ENCODE data around the gene GPC3. TPM values are rescaled to one million over a fixed set of nuclear protein-coding genes. Genes with fewer than 3 reads are reported as not detected.

The GPC3 gene
- total RNA-seq, 1 donor = not detected

DNA sequence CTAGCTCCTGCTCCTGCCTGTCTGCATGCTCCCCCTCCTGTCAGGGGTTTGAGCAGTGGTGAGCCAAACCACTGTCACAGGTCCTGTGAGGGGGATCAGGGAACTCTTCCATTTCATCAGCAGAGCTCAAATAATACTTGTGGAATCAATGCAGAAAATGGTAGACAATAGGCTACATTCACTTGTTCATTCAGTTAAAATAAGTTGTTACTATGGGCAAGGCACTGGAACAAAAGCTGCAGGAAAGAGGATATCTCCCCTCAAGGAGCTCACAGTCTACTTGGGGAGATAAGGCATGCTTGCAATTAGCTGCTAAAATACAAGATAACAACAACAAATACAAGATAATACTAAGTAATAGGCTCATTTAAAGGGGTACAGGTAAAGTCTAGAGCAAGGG is 117.1 kb downstream of the GPC3 start:
- Histone ChIP-seq H3K4me3 (ENCODE audit: insufficient read depth, low read length) (no peak overlapping the region), H3K27me3 (ENCODE audit: insufficient read depth, low read length) (no peaks in the 10 kb centered on the region), H2AFZ (ENCODE audit: low read length) (no peak overlapping the region), H3K4me2 (ENCODE audit: insufficient read depth, low read length) (no peak overlapping the region), H3K9me3 (ENCODE audit: low read depth, low read length) (no peaks in the 10 kb centered on the region), H4K20me1 (ENCODE audit: insufficient read depth, low read length) (no peaks in the 10 kb centered on the region), H3K27ac (ENCODE audit: low read depth, low read length) (no peak overlapping the region), H3K36me3 (ENCODE audit: insufficient read depth, low read length) (no peaks in the 10 kb centered on the region), H3K4me1 (ENCODE audit: insufficient read depth, low read length) (no peaks in the 10 kb centered on the region), H3K79me2 (ENCODE audit: insufficient read depth, low read length) (no peaks in the 10 kb centered on the region)
- DNase-seq (ENCODE audit: insufficient read length, low spot score, missing footprints) = no peak
- TF ChIP-seq CTCF (IDR thresholded peaks at IDR 0.05; ENCODE audit: extremely low read depth, low read depth, low read length) = no peak

GRCh38 chrX:133865761-133866471 is 119.5 kb downstream of the GPC3 start:
- no peak overlapping the region for H2AFZ ChIP-seq (ENCODE audit: low read length)
- H3K27me3 ChIP-seq (ENCODE audit: insufficient read depth, low read length) = no peaks in the 10 kb centered on the region
- H3K4me1 ChIP-seq (ENCODE audit: insufficient read depth, low read length) = no peaks in the 10 kb centered on the region
- H3K9me3 ChIP-seq (ENCODE audit: low read depth, low read length) = no peaks in the 10 kb centered on the region
- no peaks in the 10 kb centered on the region for H3K79me2 ChIP-seq (ENCODE audit: insufficient read depth, low read length)
- no peaks in the 10 kb centered on the region for H4K20me1 ChIP-seq (ENCODE audit: insufficient read depth, low read length)
- no peak for TF ChIP-seq CTCF (IDR thresholded peaks at IDR 0.05; ENCODE audit: extremely low read depth, low read depth, low read length)
- H3K36me3 ChIP-seq (ENCODE audit: insufficient read depth, low read length) = no peaks in the 10 kb centered on the region
- no peak for DNase-seq (ENCODE audit: insufficient read length, low spot score, missing footprints)
- H3K4me3 ChIP-seq (ENCODE audit: insufficient read depth, low read length) = no peak overlapping the region
- no peak overlapping the region for H3K27ac ChIP-seq (ENCODE audit: low read depth, low read length)
- H3K4me2 ChIP-seq (ENCODE audit: insufficient read depth, low read length) = no peak overlapping the region

DNA sequence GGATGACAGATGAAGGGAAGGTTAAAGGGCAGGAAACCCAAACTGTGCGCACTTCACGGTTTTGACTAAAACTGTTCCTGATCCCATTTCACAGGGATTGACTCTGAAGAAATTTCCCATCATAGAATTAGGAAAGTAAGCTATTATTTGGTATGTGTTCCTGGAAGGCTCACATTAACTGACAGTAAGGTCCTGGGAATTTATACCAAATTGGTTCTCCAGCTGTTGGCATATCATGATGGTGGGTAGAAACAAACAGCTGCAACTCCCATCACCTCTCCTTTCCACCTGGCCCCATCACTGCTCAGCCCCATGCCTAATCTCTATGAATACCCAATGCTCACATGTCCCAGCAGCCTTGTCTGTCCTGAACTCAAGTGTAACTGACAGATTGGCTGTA is 121.2 kb downstream of the GPC3 start:
- Histone ChIP-seq H3K4me3 (ENCODE audit: insufficient read depth, low read length) (no peak overlapping the region), H3K27me3 (ENCODE audit: insufficient read depth, low read length) (peaks cover 2% of the 10 kb centered on the region), H3K9me3 (ENCODE audit: low read depth, low read length) (no peaks in the 10 kb centered on the region), H3K27ac (ENCODE audit: low read depth, low read length) (no peak overlapping the region), H2AFZ (ENCODE audit: low read length) (no peak overlapping the region), H3K4me1 (ENCODE audit: insufficient read depth, low read length) (no peaks in the 10 kb centered on the region), H3K4me2 (ENCODE audit: insufficient read depth, low read length) (no peak overlapping the region), H3K79me2 (ENCODE audit: insufficient read depth, low read length) (no peaks in the 10 kb centered on the region), H4K20me1 (ENCODE audit: insufficient read depth, low read length) (no peaks in the 10 kb centered on the region), H3K36me3 (ENCODE audit: insufficient read depth, low read length) (no peaks in the 10 kb centered on the region)
- TF ChIP-seq CTCF (IDR thresholded peaks at IDR 0.05; ENCODE audit: extremely low read depth, low read depth, low read length) = no peak
- no peak for DNase-seq (ENCODE audit: insufficient read length, low spot score, missing footprints)

DNA sequence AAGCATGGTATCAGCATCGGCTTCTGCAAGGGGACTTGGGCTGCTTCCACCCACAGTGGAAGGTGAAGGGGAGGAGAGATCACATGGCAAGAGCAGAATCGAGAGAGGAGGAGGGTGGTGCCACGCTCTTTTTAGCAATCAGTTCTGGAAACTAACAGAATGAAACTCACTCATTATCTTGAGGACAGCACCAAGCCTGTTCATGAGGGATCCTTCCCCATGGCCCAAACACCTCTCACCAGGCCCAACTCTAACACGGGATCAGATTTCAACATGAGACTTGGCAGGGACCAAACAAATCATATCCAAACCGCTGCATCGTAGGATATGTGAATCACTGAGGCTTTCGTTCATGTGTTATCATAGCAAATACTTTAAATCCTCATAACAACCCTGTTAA is 125.5 kb downstream of the GPC3 start:
- Histone ChIP-seq H2AFZ (ENCODE audit: low read length) (no peak overlapping the region), H4K20me1 (ENCODE audit: insufficient read depth, low read length) (no peaks in the 10 kb centered on the region), H3K4me3 (ENCODE audit: insufficient read depth, low read length) (no peak overlapping the region), H3K9me3 (ENCODE audit: low read depth, low read length) (no peaks in the 10 kb centered on the region), H3K79me2 (ENCODE audit: insufficient read depth, low read length) (no peaks in the 10 kb centered on the region), H3K27me3 (ENCODE audit: insufficient read depth, low read length) (peaks cover 2% of the 10 kb centered on the region), H3K36me3 (ENCODE audit: insufficient read depth, low read length) (no peaks in the 10 kb centered on the region), H3K4me2 (ENCODE audit: insufficient read depth, low read length) (no peak overlapping the region), H3K27ac (ENCODE audit: low read depth, low read length) (no peak overlapping the region), H3K4me1 (ENCODE audit: insufficient read depth, low read length) (no peaks in the 10 kb centered on the region)
- no peak for DNase-seq (ENCODE audit: insufficient read length, low spot score, missing footprints)
- no peak for TF ChIP-seq CTCF (IDR thresholded peaks at IDR 0.05; ENCODE audit: extremely low read depth, low read depth, low read length)

All from osteoblast (primary cell).